GM21576 (cell line): Measurements from ENCODE around the gene RHEBL1.

Source experiments
- ATAC-seq: cut with Tn5 transposase; IDR thresholded peaks from one replicate; pipeline ENCODE4 v1.9.1; 2021; ENCODE audit warnings: mild to moderate bottlenecking, moderate library complexity; ENCODE audit not compliant: unreplicated experiment

The RHEBL1 gene

GRCh38 chr12:49038291-49038955, 31.4 kb downstream of the RHEBL1 start:
- no peak for ATAC-seq

- ATAC-seq = no peak
Observed at GRCh38 chr12:49037947-49038237, 31.9 kb downstream of the RHEBL1 start.

GRCh38 chr12:49037111-49037946, 32.5 kb downstream of the RHEBL1 start:
- ATAC-seq = no peak

GRCh38 chr12:49036029-49036428, 33.8 kb downstream of the RHEBL1 start:
- no peak for ATAC-seq

GRCh38 chr12:49034286-49034622, 35.5 kb downstream of the RHEBL1 start:
- no peak for ATAC-seq

- ATAC-seq = no peak
Observed at GRCh38 chr12:49033611-49034285, 36.0 kb downstream of the RHEBL1 start.

GRCh38 chr12:49032679-49033447, 36.9 kb downstream of the RHEBL1 start:
- ATAC-seq = no peak

- ATAC-seq = no peak
Observed at GRCh38 chr12:49032276-49032675, 37.5 kb downstream of the RHEBL1 start.

GRCh38 chr12:49031573-49032161, 38.1 kb downstream of the RHEBL1 start:
- no peak for ATAC-seq

GRCh38 chr12:49030714-49031572, 38.8 kb downstream of the RHEBL1 start:
- no peak for ATAC-seq

GRCh38 chr12:49030119-49030518, 39.7 kb downstream of the RHEBL1 start:
- no peak for ATAC-seq

- ATAC-seq = no peak
Observed at GRCh38 chr12:49028666-49029275, 41.0 kb downstream of the RHEBL1 start.

- no peak for ATAC-seq
Observed at GRCh38 chr12:49027846-49028555, 41.8 kb downstream of the RHEBL1 start.

GRCh38 chr12:49026678-49027480, 42.9 kb downstream of the RHEBL1 start:
- no peak for ATAC-seq

GRCh38 chr12:49026101-49026500, 43.7 kb downstream of the RHEBL1 start:
- ATAC-seq = no peak

- no peak for ATAC-seq
Observed at GRCh38 chr12:49025463-49025862, 44.3 kb downstream of the RHEBL1 start.

GRCh38 chr12:49024543-49024942, 45.2 kb downstream of the RHEBL1 start:
- no peak for ATAC-seq

GRCh38 chr12:49023812-49024211, 46.0 kb downstream of the RHEBL1 start:
- ATAC-seq = no peak
